Measurements from ENCODE around the gene CNTNAP5. TPM values are rescaled to one million over a fixed set of nuclear protein-coding genes. Genes with fewer than 3 reads are reported as not detected.
A peak's percentile ranks its signal among the peaks of the same experiment; 100 is the strongest.

The CNTNAP5 gene
- total and polyA plus RNA-seq, 8 donors: 0.03 to 0.29 (median 0.10) TPM; not detected in 4

DNA sequence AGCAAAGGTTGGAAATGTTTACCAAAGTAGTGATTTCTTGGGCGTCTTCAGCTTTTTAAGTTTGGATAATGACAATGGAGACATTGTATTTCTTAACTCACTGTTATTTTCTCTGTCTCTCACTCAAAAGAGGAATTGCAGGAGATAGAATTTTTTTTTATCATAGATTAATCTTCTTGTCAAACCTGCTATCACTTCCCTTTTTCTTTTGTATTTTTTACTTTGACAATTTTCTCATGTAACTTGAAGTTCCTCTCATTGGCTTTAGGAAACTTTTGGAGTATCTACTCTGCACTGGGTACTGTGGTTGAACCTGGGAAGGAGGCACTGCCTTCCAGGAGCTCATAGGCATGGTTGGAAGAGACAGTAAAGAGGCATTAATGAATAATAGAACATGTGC lies 489.1 kb downstream of the CNTNAP5 start:
- H3K27me3 ChIP-seq: no peaks in the 10 kb centered on the region
- H3K27ac ChIP-seq: no peak overlapping the region
- TF ChIP-seq CTCF (IDR thresholded peaks at IDR 0.05): no peak
- no peak for DNase-seq
- H3K9me3 ChIP-seq: no peaks in the 10 kb centered on the region
- no peaks in the 10 kb centered on the region for H3K36me3 ChIP-seq
- H3K4me1 ChIP-seq: no peaks in the 10 kb centered on the region
- ATAC-seq: no peak
- intact Hi-C loops (cut with DNase I): no loop called here
- H3K4me3 ChIP-seq: no peak overlapping the region

- Histone ChIP-seq H3K4me3 (no peak overlapping the region), H3K4me1 (no peaks in the 10 kb centered on the region), H3K27me3 (no peaks in the 10 kb centered on the region), H3K36me3 (no peaks in the 10 kb centered on the region), H3K9me3 (no peaks in the 10 kb centered on the region), H3K27ac (no peak overlapping the region)
- TF ChIP-seq CTCF (IDR thresholded peaks at IDR 0.05): no peak
- no peak for ATAC-seq
- intact Hi-C loops (cut with DNase I): no loop called here
- DNase-seq: no peak
Measured at GRCh38 chr2:124520953-124521352, 495.9 kb downstream of the CNTNAP5 start.

- no peaks in the 10 kb centered on the region for H3K36me3 ChIP-seq
- H3K27me3 ChIP-seq: no peaks in the 10 kb centered on the region
- TF ChIP-seq CTCF (IDR thresholded peaks at IDR 0.05): no peak
- H3K9me3 ChIP-seq: no peaks in the 10 kb centered on the region
- H3K4me3 ChIP-seq: no peak overlapping the region
- ATAC-seq (no peak), DNase-seq (no peak)
- intact Hi-C loops (cut with DNase I): no loop called here
- H3K4me1 ChIP-seq: no peaks in the 10 kb centered on the region
- H3K27ac ChIP-seq: no peak overlapping the region
Measured at GRCh38 chr2:124523096-124523495, 498.0 kb downstream of the CNTNAP5 start.

- Histone ChIP-seq H3K27me3 (no peaks in the 10 kb centered on the region), H3K4me1 (no peaks in the 10 kb centered on the region), H3K36me3 (no peaks in the 10 kb centered on the region), H3K27ac (no peak overlapping the region), H3K9me3 (no peaks in the 10 kb centered on the region), H3K4me3 (no peak overlapping the region)
- TF ChIP-seq CTCF (IDR thresholded peaks at IDR 0.05): no peak
- peak in 1 of 4 donors; percentile 20 for DNase-seq
- ATAC-seq: no peak
- intact Hi-C loops (cut with DNase I): no loop called here
Measured at GRCh38 chr2:124524155-124524915, 499.2 kb downstream of the CNTNAP5 start.

- H3K9me3 ChIP-seq: no peaks in the 10 kb centered on the region
- DNase-seq (peak in 1 of 4 donors; percentile 10), ATAC-seq (no peak)
- no peak overlapping the region for H3K27ac ChIP-seq
- intact Hi-C loops (cut with DNase I): no loop called here
- H3K36me3 ChIP-seq: no peaks in the 10 kb centered on the region
- H3K4me3 ChIP-seq: no peak overlapping the region
- TF ChIP-seq CTCF (IDR thresholded peaks at IDR 0.05): no peak
- no peaks in the 10 kb centered on the region for H3K4me1 ChIP-seq
- no peaks in the 10 kb centered on the region for H3K27me3 ChIP-seq
Measured at GRCh38 chr2:124526221-124526620, 501.1 kb downstream of the CNTNAP5 start.

Data from left lung (tissue), 10 donors.